Liver (tissue), 3 donors: ENCODE results near the gene DPP4.
"Not testable (repeated sequence)": the region's sequence is repeated elsewhere in the genome, so short reads cannot be mapped to it uniquely, and the experiment has no call there.

Experiments
- FOXA1 ChIP-seq: IDR thresholded peaks from 2 replicates; pipeline ENCODE4 v1.6.1; 2016; ENCODE audit warnings: antibody characterized with exemption
- GABPA ChIP-seq, 2 donors: IDR thresholded peaks in 1 of 2; conservative IDR thresholded peaks in 1 of 2; 2 replicates each; pipeline ENCODE4 v1.6.1; 2016; ENCODE audit warnings: antibody characterized with exemption in 2 of 2, mild to moderate bottlenecking in 1 of 2, moderate library complexity in 1 of 2
- HNF4A ChIP-seq, 2 donors: conservative IDR thresholded peaks; 2 replicates each; pipeline ENCODE4 v1.6.1; 2016; ENCODE audit warnings: antibody characterized with exemption in 2 of 2, mild to moderate bottlenecking in 2 of 2
- HNF4G ChIP-seq: IDR thresholded peaks from 2 replicates; pipeline ENCODE4 v1.6.1; 2016; ENCODE audit warnings: antibody characterized with exemption
- NR2F2 ChIP-seq: IDR thresholded peaks from 2 replicates; pipeline ENCODE4 v1.6.1; 2016; ENCODE audit warnings: antibody characterized with exemption
- RAD21 ChIP-seq, 2 donors: IDR thresholded peaks; 2 replicates each; pipeline ENCODE4 v1.6.1; 2016; ENCODE audit warnings: antibody characterized with exemption in 2 of 2, mild to moderate bottlenecking in 2 of 2
- RXRA ChIP-seq, 2 donors: IDR thresholded peaks; 2 replicates each; pipeline ENCODE4 v1.6.1; 2017 to 2018; ENCODE audit warnings: antibody characterized with exemption in 2 of 2, mild to moderate bottlenecking in 1 of 2
- TAF1 ChIP-seq: conservative IDR thresholded peaks from 2 replicates; pipeline ENCODE4 v1.6.1; 2016; ENCODE audit warnings: antibody characterized with exemption, mild to moderate bottlenecking
- YY1 ChIP-seq: IDR thresholded peaks from 2 replicates; pipeline ENCODE4 v1.6.1; 2016; ENCODE audit warnings: antibody characterized with exemption, mild to moderate bottlenecking
- TF ChIP-seq, protein P1 (sequence below): fragments of 150-350 bp; IDR thresholded peaks from 2 replicates; pipeline ENCODE4 v1.5.1; 2017; ENCODE audit warnings: improper control_type of control experiment, low read depth, low read length; ENCODE audit not compliant: missing input control
- TF ChIP-seq, protein P2 (sequence below): IDR thresholded peaks from 2 replicates; pipeline ENCODE4 v1.6.1; 2016; ENCODE audit warnings: antibody characterized with exemption
- TF ChIP-seq, protein P3 (sequence below): IDR thresholded peaks from 2 replicates; pipeline ENCODE4 v1.6.1; 2016; ENCODE audit warnings: antibody characterized with exemption, mild to moderate bottlenecking
- TF ChIP-seq, protein P4 (sequence below): IDR thresholded peaks from 2 replicates; pipeline ENCODE4 v1.6.1; 2016; ENCODE audit warnings: antibody characterized with exemption
- donor health status: healthy.
- donor health status: healthy.

DNA sequence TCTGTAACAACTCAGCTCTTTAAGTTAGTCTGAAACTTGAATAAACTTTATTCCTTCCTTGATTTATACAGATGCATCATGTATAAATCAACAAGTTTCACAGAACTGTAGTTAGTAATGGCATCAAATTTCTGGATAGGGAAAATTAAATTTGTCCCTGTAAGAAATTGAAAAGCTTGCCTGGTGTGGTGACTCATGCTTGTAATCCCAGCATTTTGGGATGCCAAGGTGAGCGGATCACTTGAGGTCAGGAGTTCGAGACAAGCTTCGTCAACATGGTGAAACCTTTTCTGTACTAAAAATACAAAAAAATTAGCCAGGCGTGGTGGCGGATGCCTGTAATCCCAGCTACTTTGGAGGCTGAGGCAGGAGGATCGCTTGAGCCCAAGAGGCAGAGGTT, 96.1 kb downstream of the DPP4 start:
- not testable (repeated sequence) for TF ChIP-seq GABPA (IDR thresholded peaks at IDR 0.05 in 1 of 2, conservative IDR thresholded peaks at IDR 0.05 in 1 of 2); TAF1; YY1; FOXA1; RAD21 (IDR thresholded peaks at IDR 0.05); HNF4A (conservative IDR thresholded peaks at IDR 0.05); RXRA (IDR thresholded peaks at IDR 0.05); NR2F2; HNF4G
- TF ChIP-seq, protein P1, sequence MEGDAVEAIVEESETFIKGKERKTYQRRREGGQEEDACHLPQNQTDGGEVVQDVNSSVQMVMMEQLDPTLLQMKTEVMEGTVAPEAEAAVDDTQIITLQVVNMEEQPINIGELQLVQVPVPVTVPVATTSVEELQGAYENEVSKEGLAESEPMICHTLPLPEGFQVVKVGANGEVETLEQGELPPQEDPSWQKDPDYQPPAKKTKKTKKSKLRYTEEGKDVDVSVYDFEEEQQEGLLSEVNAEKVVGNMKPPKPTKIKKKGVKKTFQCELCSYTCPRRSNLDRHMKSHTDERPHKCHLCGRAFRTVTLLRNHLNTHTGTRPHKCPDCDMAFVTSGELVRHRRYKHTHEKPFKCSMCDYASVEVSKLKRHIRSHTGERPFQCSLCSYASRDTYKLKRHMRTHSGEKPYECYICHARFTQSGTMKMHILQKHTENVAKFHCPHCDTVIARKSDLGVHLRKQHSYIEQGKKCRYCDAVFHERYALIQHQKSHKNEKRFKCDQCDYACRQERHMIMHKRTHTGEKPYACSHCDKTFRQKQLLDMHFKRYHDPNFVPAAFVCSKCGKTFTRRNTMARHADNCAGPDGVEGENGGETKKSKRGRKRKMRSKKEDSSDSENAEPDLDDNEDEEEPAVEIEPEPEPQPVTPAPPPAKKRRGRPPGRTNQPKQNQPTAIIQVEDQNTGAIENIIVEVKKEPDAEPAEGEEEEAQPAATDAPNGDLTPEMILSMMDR, result not testable (repeated sequence)
- TF ChIP-seq, protein P2, sequence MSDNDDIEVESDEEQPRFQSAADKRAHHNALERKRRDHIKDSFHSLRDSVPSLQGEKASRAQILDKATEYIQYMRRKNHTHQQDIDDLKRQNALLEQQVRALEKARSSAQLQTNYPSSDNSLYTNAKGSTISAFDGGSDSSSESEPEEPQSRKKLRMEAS, result not testable (repeated sequence)
- TF ChIP-seq, protein P3, sequence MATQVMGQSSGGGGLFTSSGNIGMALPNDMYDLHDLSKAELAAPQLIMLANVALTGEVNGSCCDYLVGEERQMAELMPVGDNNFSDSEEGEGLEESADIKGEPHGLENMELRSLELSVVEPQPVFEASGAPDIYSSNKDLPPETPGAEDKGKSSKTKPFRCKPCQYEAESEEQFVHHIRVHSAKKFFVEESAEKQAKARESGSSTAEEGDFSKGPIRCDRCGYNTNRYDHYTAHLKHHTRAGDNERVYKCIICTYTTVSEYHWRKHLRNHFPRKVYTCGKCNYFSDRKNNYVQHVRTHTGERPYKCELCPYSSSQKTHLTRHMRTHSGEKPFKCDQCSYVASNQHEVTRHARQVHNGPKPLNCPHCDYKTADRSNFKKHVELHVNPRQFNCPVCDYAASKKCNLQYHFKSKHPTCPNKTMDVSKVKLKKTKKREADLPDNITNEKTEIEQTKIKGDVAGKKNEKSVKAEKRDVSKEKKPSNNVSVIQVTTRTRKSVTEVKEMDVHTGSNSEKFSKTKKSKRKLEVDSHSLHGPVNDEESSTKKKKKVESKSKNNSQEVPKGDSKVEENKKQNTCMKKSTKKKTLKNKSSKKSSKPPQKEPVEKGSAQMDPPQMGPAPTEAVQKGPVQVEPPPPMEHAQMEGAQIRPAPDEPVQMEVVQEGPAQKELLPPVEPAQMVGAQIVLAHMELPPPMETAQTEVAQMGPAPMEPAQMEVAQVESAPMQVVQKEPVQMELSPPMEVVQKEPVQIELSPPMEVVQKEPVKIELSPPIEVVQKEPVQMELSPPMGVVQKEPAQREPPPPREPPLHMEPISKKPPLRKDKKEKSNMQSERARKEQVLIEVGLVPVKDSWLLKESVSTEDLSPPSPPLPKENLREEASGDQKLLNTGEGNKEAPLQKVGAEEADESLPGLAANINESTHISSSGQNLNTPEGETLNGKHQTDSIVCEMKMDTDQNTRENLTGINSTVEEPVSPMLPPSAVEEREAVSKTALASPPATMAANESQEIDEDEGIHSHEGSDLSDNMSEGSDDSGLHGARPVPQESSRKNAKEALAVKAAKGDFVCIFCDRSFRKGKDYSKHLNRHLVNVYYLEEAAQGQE, result not testable (repeated sequence)
- TF ChIP-seq, protein P4, sequence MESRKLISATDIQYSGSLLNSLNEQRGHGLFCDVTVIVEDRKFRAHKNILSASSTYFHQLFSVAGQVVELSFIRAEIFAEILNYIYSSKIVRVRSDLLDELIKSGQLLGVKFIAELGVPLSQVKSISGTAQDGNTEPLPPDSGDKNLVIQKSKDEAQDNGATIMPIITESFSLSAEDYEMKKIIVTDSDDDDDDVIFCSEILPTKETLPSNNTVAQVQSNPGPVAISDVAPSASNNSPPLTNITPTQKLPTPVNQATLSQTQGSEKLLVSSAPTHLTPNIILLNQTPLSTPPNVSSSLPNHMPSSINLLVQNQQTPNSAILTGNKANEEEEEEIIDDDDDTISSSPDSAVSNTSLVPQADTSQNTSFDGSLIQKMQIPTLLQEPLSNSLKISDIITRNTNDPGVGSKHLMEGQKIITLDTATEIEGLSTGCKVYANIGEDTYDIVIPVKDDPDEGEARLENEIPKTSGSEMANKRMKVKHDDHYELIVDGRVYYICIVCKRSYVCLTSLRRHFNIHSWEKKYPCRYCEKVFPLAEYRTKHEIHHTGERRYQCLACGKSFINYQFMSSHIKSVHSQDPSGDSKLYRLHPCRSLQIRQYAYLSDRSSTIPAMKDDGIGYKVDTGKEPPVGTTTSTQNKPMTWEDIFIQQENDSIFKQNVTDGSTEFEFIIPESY, result not testable (repeated sequence)
